ENCODE results near the gene TAS2R46.

GRCh38 chr12:11105546-11105945, 43.5 kb upstream of the TAS2R46 start:
- TF ChIP-seq GATA1 (IDR thresholded peaks at IDR 0.05; ENCODE audit: low read depth, low read length) = no peak
- TF ChIP-seq POLR2A (IDR thresholded peaks at IDR 0.05; ENCODE audit: low read length) = no peak
